NCI-H748 (cell line): ENCODE results near the gene DGCR2.

Experiments
- DNase-seq: peaks from one replicate; lab custom pipeline; 2025; ENCODE audit not compliant: unreplicated experiment; lab: John Stamatoyannopoulos, UW

The DGCR2 gene

DNA sequence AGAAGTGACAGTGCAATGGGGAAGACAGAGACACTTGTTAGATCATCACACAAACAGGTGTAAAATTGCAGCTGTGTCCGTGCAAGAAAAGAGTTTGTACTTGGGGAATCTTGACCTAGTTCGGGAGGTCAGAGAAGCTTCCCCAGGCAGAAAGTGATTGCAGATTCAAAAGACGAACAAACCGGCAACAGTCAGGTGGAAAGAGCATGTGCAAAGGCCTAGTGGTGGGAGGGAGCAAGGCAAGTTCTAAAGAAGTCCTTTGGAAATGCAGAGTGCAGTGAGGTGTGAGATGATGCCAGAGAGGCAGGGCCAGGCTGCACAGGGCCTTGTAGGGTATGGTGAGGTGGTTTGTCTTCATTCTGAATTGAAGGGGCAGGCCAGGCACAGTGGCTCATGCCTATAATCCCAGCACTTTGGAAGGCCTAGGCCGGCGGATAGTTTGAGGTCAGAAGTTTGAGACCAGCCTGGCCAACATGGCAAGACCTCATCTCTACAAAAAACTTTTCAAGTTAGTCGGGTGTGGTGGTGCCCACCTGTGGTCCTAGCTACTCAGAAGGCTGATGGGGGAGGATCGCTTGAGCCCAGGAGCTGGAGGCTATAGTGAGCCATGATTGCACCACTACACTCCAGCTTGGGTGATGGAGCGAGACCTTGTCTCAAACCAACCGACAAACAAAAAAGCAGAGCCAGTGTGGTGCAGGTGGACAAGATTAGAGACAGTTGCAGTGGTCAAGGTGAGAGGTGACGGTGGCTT is 24.2 kb upstream of the DGCR2 start:
- DNase-seq, result no peak

DNA sequence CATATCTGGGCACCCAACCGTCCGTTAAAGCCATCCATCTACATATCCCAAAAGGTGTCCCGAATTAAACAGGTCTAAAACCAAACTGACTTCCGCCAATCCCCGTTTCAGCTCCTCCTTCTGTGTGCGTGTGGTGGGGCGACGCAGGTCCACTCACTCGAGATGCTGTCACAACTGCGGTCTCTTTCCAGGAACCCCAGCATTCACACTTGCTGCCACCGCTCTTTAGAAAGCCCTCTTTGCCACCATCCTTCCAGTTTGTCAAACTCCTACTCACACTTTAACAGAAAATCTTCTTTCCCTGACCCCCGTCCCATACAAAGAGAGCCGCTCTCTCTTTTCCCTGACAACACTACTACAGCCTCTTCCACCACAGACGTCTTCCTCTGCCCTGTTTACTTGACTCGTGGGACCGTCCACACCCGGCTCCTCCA is 21.8 kb upstream of the DGCR2 start:
- no peak for DNase-seq

DNA sequence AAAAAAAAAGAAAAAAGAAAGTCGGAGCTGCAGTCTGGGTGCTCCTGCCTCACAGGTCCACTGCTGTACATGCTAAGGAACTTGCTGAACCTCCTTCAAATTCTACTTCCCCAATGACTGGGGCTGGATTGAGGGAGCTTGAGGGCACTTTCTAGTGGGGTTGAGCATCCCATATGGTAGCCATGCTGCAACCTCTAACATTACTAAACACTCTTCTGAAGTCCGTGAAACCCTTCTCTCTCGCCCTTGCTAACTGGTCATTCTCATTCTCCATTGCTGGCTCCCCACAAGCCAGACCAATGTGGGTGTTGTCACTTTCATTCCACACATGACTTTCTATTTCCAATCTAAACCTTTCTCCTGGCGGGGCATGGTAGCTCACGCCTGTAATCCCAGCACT is 21.0 kb upstream of the DGCR2 start:
- DNase-seq, result no peak

DNA sequence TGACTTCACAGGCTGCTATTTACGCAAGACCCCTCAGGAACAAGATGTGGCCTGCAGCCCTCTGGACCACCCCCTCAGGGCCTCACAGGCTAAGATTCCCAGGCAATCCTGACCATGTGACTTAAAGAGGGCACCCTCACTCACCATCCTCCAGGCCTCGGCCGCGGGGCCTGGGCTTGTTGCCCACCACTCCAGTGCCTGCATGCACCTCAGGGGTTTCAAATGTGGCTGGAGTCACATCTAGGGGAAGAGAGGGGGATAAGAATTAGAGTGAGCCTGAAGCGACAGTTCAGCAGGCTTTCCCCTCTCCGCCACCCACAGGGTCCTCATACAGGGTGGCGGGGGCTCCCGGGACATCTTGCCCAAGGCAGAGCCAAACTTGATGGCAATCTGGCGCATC is 20.2 kb upstream of the DGCR2 start:
- no peak for DNase-seq

DNA sequence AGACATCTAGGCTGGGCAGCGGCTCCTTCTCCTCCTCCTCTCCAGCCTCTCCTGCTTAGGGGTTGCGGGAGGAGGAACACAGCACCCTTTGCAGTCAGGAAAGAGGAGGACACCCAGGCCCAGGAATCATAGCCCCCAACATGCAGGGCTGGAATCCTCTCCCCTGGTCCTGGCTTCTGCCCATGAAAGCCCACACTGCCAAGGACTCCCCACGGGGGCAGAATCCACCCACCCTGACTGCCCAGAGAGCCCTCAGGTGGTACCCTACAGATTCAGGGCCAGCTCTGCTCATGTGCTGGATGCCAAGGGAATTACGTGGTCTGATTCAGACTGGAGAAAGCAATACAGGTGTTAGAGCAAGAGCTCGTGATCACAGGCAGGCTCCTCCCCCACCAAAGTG is 17.8 kb upstream of the DGCR2 start:
- DNase-seq, result no peak

DNA sequence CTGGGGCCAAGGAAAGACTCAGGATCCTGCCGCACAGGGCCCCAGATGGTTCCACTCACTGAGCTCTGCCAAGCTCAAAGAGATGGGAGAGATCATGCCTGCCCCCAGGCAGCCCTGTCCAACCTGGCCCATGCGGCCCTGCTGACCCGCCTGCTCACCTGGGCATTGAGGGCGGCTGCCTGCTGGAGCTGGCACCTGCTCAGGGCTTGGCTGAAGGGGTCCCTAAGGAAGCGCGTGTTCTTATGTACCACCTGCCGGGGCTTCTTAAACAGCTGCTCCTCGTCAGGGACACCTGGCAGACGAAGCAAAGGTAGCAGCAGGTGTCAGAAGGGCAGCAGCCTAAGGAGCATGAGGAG is 16.8 kb upstream of the DGCR2 start:
- DNase-seq, result no peak

DNA sequence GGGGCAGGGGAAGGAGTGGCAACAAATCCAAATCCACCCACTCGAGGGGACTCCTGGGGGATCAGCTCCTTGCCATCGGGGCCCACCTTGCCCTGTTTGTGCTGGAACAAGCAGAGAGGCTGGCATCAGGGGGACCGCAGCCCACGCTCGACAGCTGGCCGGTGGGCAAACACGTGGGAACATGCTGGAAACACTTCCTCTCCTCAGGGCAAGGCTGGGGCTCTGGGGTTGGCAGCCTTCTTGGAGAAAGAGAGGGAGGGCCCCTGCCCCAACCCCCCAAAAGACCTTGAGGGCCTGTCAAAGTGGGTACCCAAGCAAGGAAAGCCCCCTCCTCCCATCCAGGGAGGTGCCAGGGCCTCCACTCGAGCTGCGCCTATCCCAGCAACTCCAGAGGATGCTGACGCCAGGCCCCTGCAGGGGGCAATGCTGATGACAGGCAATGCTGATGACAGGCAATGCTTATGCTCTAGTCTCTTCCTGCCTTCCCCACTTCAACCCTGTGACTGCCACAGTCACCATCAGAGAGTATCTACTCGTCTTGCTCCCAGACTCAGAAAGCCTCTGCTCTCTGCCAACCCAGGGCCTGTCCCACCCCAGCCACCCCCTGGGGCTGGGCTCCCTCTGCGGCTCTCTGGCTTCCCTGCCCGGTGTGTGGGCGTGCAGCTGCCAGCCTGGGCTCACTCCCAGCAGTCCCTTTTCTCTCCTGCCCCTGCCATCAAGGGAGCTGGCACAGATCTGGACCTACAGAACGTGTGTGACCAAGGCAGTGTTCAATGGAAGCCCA is 16.2 kb upstream of the DGCR2 start:
- DNase-seq, result no peak

DNA sequence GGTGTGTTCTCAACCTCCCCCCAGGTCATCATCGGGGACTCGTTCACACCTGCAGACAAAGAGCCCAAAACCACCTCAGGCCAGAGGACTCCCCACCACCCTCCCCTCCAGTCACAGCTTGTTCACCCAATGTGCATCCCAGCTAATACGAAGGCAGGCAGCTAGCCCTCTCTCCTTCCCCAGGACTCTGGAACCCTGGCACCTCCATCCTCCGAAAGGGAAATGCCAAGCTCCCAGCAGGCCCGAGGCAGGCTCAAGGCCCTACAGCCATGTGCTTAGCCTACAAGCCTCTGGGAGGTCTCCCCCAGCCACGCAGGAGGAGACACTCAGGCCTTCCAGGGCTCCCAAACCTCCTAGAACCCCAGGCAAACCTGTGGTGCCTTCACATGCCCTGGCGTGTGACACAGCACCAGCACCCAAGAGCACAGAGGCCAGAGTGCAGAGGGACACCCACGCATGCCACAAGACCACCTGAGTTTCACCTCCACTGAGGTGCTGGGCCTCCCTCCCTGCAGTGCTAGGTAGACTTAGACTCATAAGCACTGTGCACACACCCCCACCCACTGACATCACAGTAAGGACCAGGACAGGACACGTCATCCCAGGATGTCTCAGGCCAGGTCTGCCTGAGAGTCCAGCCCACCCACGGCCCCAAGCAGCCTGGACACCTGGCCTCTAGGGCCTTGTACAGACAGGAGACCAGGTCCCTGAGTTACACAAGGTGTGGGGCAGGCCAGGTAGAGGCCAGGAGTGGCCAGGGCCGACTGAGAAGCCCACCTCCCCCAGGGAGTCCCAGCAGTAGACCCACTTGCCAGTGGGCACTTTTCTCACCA is 15.4 kb upstream of the DGCR2 start:
- no peak for DNase-seq

DNA sequence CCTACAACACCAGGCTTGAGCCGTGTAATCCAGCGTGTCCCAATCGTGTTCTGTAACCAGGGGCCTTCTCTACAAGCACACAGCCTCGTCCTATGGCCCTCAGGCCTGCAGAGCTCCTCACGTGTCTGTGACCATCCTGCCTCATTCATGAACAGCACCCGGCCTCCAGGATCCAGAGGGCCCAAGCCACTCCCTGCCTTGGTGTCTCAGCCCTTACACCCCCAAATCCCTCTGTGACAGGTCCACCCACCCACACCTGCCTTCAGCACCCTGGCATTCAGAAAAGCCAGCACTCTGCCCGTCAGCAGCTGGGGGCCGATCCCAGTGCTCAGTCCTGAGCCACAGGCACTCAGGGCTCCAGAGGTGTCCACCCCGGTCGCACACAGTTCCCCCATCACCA is 14.7 kb upstream of the DGCR2 start:
- DNase-seq, result no peak

DNA sequence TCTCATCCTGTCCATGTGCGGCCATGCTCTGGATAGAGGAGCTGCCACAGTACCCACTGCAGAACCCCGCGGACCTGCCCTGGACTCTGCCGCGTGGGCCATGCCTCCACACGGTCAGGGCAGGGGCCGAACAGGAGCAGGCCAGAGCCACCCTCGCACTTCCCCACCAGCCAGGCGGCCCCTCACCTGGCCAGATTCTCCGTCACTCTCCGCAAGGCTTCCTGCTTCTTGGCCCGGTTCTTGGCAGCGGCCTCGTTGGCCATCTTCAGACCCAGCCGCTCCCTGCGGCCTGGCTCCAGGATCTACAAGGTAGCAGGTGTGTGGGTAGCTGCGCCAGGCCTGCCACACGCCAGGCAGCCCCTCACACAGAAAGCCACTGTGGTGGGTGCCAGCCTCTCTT is 12.7 kb upstream of the DGCR2 start:
- DNase-seq, result no peak

DNA sequence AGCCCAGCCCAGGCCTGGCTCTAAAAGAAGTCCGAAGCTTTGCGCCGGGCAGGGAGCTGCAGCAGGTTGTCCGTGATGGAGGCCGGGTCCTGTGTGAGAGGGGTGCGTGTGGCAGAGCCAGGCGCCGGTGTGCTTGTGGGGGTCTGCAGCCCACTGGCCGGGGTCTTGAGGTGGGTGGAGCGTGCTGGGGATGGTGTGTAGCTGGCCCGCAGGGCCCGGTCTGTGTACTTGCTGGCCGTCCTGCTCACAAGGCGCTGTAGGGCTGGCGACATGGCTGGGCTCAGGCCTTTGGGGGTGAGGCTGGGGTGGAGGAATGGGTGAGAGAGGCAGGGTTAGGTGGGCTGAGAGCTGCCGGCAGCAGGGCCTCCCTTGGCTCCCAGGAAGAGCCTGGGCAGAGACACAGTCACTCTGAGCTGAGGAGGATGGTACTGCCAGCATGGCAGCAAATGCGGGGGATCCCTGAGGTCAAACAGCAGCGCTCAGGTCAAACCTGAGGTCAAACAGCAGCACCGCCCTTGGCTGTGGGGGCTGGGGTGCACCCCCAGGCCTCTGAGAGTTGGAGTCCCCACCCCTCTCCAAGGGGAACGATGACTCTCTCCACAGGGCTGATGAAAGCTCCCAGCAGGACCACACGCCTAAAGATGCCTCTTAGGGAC is 12.1 kb upstream of the DGCR2 start:
- no peak for DNase-seq

DNA sequence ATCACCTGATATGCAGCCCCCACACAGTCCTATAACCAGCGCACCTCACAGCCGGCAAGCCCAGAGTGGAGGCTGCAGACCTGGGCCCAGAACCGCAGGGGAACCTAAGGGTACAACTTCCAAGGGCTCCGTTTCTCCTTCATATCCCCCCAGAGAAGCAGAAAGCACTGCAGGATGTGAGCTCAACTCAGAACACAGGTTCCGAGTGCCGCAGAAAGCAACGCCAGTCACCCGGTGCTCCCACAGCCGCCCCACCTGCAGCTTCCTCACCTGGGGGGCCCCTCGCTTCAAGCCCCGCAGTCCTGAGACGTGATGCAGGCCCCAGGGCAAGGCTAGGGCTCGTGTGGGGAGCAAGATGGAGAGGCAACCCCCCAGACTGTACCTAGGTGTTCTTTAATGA is 11.3 kb upstream of the DGCR2 start:
- DNase-seq, result no peak

DNA sequence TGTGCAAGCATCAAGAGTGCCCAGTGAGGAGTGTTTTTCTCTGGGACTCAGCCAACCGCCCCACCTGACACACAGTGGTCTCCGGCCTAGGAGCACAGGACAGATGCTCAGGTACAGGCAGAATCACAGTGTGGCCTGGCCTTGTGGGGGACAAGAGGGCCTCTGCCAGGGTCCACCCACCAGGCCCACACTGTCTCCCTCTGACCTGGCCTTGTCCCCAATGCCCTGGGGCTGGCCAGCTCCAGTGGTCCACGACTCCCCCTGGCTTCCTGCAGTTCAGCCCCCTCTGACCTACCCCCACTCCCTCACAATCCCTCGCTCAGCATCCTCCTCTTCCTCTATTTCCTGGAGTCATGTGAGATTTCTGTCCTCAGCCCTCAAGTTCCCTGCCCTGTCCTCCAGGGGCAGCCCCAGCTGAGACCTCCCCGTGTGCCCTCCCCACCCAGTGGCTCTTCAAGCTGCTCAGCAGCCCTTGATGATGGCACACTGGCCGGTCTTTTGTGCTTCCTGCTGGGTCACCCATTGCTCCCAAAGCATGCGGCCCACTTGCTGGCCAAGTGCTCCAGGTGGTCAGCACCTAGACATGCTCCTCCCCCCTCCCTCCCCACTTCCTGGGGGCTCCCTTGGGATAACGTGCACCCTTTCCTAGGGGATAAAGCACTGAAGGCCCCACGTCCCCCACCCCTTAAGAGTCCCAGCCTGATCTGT is 10.6 kb upstream of the DGCR2 start:
- no peak for DNase-seq

DNA sequence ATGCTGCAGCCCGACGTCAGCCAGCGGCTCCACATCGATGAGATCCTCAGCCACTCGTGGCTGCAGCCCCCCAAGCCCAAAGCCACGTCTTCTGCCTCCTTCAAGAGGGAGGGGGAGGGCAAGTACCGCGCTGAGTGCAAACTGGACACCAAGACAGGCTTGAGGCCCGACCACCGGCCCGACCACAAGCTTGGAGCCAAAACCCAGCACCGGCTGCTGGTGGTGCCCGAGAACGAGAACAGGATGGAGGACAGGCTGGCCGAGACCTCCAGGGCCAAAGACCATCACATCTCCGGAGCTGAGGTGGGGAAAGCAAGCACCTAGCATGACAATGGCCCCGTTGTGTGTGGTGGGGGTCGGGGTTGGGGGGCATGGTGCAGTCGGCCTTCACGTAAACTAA is 9.9 kb upstream of the DGCR2 start:
- DNase-seq, result no peak

DNA sequence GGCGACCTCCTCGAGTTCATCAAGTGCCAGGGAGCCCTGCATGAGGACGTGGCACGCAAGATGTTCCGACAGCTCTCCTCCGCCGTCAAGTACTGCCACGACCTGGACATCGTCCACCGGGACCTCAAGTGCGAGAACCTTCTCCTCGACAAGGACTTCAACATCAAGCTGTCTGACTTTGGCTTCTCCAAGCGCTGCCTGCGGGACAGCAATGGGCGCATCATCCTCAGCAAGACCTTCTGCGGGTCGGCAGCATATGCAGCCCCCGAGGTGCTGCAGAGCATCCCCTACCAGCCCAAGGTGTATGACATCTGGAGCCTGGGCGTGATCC is 9.4 kb upstream of the DGCR2 start:
- DNase-seq, result no peak

DNA sequence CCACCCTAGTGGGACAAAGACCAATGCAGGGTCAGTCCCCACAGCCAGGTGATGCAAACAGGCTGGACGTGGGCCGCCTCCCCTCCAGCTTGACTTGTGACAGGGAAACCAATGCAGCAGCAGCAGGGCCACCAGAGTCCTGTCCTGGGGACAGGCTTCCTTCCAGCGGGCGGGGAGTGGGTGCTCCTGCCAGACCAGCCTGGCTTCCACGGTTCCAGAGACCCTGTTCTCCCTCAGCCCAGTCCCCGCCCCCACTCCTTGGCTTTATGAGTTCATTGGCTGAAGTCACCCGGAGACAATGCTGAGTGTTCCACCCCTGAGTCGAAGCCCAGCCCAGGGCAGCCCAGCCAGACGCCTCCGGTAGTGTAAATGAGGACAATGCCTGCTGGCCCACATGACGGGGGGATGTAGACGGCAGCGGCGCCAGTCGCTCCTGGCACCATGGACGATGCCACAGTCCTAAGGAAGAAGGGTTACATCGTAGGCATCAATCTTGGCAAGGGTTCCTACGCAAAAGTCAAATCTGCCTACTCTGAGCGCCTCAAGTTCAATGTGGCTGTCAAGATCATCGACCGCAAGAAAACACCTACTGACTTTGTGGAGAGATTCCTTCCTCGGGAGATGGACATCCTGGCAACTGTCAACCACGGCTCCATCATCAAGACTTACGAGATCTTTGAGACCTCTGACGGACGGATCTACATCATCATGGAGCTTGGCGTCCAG is 8.9 kb upstream of the DGCR2 start, which contains the start of gene TSSK2:
TSS of gene TSSK2 (plus strand) at position 350 of the 726 bp plus-strand sequence. CDS start at position 442, 92 bp downstream.
- no peak for DNase-seq

DNA sequence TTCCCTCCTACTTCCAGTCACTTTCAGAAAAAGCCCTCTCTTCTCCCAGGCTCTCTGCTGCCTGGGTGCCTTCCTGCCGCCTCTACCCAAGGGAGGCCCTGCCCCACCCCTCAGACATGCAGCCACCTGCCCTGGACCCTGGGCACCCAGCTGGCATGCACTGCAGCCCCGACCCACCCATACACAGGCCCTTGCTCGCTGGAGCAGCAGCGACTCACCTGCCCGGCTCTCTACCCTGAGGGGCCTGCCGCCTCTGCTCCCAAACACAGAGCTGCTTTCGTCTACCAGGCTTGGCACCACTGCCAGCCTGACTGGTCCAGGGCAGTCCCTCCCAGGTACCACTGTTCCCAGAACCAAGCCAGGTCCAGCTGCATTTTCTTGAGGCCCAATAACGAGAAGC is 7.7 kb upstream of the DGCR2 start:
- DNase-seq, result no peak

DNA sequence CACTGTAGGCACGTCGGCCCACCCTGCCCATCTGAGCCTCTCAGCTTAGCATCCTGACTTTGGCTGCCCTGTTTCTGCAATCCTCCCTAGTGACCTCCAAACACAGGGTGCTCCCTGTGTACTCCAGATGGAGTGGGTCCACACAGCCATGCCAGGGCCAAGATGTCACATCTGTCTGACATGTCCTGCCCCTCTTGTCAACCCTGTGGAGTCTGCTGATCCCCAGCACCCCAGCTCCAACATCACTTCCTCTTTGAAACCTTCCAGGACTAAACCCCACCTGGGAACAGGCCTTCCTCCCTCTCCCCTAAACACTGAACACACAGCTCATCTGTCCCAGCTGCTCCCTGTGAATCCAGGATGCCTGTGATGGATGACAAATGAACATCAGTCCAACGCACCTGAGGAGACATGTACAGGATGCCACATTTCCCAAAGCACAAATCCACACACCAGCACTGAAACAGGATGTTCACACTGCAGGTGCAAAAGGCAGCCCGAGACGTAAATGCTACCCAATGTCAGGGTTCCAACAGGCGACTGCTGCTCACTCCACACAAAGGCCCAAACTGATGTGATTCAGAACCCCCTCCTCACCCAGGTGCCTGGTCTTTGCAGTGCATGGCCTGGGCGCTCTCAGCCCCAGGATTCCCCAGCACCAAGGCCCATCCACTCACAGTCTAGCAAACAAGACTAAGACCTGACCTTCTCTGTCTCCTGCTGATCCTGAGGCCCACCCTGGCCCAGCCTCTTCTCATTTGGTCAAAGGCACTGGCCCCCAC is 6.9 kb upstream of the DGCR2 start:
- DNase-seq, result no peak

DNA sequence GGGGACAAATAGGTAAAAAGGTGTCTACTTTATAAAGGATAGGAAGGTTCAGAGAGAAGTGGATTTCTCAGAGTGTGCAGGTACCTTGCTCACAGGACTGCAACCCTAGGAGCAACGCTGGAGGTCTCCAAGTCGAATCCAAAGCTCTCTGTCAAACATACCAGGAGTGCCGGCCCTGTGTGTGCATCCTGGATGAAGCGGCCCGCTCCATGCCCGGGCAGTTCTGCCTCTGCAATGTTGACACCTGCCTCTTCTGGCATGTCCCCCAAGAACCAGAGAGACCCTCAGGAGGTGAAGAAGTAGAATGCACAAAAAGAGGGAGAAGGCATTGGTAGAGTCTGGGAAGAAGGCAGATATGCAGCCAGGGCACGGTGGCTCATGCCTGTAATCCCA is 5.8 kb upstream of the DGCR2 start:
- no peak for DNase-seq
